HG03558 (cell line): Measurements from ENCODE around the gene CDH11.

Experiments used
- ATAC-seq: cut with Tn5 transposase; IDR thresholded peaks from one replicate; pipeline ENCODE4 v1.9.1; 2021; ENCODE audit warnings: moderate number of reproducible peaks; ENCODE audit not compliant: unreplicated experiment; ENCODE audit errors: extremely low read depth

Gene CDH11

DNA sequence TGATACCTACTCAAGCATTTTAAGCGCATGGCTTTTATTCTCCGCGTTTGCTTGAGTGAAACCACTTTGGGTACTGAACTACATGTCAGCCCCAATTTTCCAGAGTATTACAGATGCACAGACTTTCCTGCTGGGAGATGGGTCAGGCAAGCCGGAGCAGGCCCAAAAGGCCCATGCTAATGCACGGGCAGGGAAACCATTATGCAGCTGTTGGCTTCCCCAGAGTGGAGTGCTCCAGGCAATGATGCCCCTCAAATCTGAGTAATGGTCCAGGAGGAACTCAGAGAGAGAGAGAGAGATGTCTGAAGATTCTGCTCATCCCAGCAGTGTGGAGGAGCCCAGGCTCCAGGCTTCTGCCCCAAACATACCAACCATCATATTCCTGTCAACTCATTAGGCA lies 80.2 kb downstream of the CDH11 start:
- ATAC-seq = no peak

- no peak for ATAC-seq
These were observed 83.8 kb downstream of the CDH11 start for GRCh38 chr16:65038100-65038499.

DNA sequence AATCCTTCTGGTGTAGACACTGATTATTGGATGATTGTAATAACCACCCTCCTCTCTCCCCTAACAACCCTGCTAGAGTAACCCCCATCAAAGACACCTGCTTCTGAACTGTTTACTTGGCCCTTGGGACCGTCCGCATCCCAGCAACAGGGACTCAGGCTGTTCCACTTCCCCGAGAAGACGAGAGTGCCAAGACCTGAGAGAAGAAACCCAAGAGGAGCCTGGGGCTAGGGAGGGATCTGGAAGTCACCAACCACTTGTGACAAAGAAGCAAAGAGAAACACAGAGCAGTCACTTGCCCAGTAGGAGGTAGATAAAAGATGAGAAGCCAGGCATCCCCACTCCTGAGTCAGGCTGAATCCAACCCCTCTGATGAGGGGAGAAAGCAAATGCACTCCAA lies 84.3 kb downstream of the CDH11 start:
- no peak for ATAC-seq

- no peak for ATAC-seq
These were observed 86.9 kb downstream of the CDH11 start for GRCh38 chr16:65034915-65035314.

DNA sequence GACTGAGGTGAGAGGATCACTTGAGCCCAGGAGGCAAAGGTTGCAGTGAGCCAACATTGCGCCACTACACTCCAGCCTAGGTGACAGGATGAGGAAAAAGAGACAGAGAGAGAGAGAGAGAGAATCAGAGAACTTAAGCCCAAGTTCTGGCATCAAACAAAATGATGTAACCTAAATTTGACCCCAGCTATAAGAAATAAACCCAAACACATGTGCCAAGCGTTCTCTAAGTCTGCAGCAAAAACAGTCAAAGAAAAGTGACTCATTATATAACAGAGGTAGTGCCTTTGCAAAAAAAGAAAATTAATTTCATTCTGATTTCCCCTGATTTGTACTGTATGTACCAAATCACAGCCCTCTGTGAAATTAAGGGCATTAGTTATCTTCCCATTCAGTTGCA lies 89.5 kb downstream of the CDH11 start:
- ATAC-seq = no peak

- ATAC-seq = no peak
These were observed 97.1 kb downstream of the CDH11 start for GRCh38 chr16:65024767-65025178.

DNA sequence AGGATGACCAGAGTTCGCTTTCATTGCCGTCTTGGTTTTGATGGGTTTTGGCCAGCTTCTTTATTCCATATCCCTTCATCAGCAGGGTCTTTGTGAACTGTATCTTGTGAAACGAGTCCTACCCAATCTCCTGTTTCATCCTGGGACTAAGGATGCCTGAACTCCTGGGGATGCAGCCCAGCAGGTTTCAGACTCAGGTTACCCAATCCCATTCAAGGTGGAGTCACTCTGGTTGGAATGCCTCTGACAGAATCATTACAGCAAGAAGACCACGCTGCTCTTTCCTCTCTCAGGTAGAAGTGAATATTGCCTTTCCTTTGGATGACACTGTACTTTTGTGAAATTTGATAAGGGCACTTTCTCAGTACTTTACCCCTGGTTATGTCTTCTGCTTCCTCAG lies 98.1 kb downstream of the CDH11 start:
- no peak for ATAC-seq

DNA sequence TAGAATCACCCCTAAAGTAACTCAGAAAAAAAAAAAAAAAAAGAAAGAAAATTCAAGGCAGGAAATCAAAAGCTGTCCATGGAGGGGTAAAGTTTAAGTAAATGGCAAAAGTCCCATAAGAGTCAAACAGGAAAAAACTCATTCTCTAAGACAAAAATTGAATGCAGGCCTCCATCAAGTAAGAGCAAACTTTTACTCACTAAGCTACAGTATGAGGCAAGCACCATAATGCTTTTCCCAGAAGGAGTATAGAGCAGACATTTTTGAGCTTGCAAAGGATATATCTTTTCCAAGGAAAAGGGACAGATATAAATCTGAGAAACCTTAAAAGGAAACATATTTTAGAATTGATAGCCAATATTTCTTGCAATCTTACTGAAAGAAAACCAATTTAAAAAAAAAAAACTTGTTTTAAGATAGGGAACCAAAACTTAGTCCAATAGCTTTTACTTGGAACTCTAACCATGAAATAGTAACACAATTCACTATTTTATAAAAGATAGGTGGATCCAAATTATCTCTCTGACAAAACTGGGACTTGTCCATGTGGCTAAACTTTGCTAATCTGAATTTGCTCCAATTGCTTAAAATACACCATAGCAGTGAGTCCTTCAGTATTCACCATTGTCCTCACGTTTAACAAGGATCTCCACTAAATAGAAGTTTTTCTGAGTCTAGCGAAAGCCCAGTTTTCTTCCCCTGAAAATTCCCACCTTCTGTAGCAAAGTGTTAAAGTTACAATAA lies 99.8 kb downstream of the CDH11 start:
- ATAC-seq = no peak

GRCh38 chr16:65016754-65017153 lies 105.1 kb downstream of the CDH11 start:
- no peak for ATAC-seq

GRCh38 chr16:65015599-65015998 lies 106.3 kb downstream of the CDH11 start:
- no peak for ATAC-seq

- ATAC-seq = no peak
These were observed 109.5 kb downstream of the CDH11 start for GRCh38 chr16:65012357-65012756.

DNA sequence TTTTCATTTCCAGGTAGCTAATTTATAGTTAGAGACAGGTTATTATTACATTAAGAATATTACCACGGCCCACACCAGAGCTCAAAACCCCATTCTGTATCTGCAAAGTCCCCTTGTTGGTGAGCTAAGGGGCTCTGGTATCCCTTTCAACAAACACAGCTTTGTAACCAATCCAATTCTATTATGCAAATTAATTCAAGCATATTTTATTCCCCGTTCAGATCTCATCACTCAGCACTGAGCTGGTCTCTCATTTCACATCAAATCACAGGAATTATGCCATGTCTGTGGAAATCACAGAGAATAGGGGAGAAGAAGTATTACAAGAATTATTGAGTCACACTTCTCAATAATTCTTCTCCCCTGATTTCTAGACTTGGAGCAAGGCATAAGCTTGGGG lies 111.7 kb downstream of the CDH11 start:
- ATAC-seq = no peak

DNA sequence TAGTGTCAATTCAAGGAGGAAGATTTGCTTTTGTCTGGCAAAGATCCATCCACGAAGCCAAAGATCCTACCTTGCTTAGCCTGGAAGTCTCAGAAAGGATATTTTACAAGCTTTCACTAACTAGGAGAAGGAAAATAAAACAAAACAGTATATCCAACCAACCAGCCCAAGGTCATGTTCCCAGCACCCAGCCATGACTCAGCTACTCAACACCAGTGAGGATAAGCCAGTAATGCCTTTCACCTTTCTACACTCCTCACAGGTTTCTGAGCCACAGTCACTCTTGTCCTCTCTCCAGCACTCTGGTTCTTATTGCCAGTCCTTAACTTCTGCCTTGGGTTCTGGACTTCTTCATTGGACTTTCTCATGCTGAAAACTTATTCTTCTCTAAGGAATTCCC lies 116.2 kb downstream of the CDH11 start:
- no peak for ATAC-seq

GRCh38 chr16:65004570-65004969 lies 117.3 kb downstream of the CDH11 start:
- ATAC-seq = no peak

DNA sequence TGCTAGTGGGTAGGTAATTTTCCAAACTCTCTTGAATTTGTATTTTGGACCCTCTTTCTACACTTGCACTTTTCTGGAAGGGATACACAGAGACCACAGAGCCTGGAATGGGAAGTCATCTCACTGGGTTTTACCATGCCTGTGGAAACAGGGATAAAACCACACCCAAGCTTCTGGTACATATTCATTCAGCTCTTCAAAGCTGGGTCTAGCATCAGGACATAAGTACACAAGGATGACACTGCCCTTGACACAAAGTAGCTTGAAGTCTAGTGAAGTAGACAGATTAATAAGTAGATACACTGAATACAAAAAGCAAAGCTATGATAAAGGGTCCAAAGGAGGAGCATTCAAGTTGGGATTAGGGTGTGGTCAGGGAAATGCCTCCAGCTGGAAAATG lies 118.2 kb downstream of the CDH11 start:
- ATAC-seq = no peak

DNA sequence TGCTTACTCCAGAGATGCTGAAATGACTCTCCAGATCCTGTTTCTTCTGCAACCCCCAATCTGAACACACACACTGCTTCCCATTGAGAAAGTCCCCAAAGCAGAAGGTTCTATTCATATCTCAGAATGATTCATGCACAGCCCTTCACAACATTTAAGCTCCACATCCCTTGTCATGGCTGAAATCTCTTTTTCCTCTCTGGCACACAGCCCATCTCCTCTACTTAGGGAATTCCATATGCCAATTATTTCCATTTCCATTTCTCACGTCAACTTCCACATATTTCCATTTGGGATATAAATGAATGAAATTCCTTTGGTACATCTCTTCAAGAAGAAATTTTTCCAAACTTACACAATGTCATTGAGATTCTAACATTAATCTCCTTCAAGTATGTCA lies 119.6 kb downstream of the CDH11 start:
- ATAC-seq = no peak

- ATAC-seq = no peak
These were observed 121.2 kb downstream of the CDH11 start for GRCh38 chr16:65000654-65001053.

- no peak for ATAC-seq
These were observed 124.1 kb downstream of the CDH11 start for GRCh38 chr16:64997751-64998150.

GRCh38 chr16:64997121-64997520 lies 124.7 kb downstream of the CDH11 start:
- no peak for ATAC-seq

DNA sequence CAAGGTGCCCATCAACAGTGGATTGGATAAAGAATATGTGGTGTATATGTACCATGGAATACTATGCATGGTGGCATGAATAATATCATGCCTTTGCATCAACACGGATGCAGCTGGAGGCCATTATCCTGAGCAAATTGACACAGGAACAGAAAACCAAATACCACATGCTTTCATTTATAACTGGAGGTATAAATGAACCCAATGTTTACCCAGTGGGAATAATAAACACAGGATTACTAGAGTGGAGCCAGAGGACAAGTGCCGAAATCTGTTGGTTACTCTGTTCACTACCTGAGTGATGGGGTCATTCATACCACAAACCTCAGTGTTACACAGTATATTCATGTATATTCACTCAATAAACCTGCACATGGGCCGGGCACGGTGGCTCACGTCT lies 125.2 kb downstream of the CDH11 start:
- ATAC-seq = no peak

GRCh38 chr16:64993464-64993863 lies 128.4 kb downstream of the CDH11 start:
- ATAC-seq = no peak

- no peak for ATAC-seq
These were observed 130.9 kb downstream of the CDH11 start for GRCh38 chr16:64991001-64991400.

- no peak for ATAC-seq
These were observed 131.8 kb downstream of the CDH11 start for GRCh38 chr16:64990101-64990500.
